Activated CD4-positive, alpha-beta T cell treated with anti-CD3 and anti-CD28 coated beads, Interleukin-2, amount 50 U/mL, for 24 hours (primary cell): ENCODE data around the gene SULT2A1.
"Not testable (repeated sequence)": the region's sequence is repeated elsewhere in the genome, so short reads cannot be mapped to it uniquely, and the experiment has no call there.

ENCODE experiments used
- DNase-seq, 2 donors: peaks; one replicate each; pipeline ENCODE4 v3.0.0-alpha.2; 2020; ENCODE audit warnings: low read depth in 1 of 2, low spot score in 1 of 2

The SULT2A1 gene

DNA sequence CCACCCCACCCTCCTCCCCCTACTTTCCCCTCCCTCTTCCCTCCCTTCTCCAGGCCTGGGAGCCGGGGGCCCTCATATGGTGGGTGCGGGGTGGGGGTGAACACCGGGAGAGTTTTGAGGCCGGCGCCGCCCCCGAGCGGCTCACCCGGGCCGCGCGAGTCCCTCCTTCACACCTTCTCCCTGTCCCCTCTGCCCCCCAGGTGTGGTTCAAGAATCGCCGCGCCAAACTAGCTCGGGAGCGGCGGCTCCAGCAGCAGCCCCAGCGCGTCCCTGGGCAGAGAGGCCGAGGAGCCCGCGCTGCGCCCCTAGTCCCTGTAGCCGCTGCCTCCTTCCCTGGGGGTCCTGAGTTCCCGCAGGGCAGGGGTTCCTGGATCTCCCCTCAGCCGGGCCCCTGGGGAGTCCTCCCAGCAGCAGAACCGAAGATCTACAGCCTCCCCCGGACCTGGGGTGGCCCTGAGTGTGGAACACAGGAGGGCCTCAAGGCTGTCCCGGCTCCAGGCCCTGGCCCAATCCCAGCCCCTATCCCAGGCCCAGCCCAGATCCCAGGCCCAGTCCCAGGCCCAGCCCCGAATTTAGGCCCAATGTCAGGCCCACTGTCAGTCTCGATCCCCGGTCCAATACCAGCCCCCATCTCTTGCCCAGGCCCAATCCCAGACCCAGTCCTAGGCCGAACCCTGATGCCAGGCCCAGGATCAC lies 25.4 kb downstream of the SULT2A1 start:
- no peak for DNase-seq

DNA sequence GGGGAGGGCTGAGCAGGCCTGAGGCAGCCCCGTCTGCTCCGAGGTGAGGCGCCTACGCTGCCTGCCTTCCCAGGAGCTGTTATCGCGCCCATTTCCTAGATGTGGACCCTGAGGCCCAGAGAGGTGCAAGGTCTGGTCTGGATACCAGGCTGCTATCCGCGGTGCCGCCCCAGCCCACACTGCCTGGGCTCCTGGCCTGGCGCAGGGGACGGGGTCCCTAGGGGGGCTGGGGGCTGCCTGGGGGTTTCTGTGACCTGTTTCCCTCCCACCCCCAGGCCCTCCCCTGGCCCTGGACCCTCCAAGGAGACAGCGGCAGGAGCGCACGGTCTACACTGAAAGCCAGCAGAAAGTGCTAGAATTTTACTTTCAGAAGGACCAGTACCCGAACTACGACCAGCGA lies 26.3 kb downstream of the SULT2A1 start:
- DNase-seq: not testable (repeated sequence)

DNA sequence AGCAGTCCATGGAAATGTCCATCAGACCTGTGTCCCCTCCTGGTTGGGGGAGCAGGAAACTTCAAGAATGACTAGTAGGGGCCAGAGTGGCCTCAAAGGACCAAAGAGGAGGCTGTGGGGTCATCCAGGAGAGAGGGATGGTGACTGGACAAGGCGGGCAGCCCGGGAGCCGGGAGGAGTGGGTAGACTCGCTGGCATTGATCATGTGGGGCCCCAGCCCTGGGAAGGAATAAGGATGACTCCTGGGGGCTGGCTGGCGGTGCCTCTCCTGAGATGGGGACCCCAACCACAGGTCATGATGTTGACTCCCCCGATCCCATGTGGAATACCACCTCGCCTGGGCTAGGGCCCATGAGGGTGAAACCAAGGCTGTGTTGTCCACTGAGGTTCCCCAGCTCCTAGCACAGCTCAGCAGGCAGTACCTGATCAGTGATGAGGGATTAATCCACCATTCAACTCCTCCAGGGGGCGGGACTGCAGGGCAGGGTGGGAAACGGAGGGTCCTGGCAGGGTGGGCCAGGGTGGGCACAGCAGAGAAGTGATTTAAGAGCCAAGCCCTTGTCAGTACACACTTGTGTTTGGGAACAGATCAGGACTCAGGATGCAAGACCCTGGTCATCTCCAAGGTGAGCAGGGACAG lies 27.3 kb downstream of the SULT2A1 start, which contains the start of gene TPRX2:
TPRX2 (plus strand) TSS at position 590 of the 640 bp plus-strand sequence; CDS start at position 602, 12 bp downstream.
- not testable (repeated sequence) for DNase-seq

DNA sequence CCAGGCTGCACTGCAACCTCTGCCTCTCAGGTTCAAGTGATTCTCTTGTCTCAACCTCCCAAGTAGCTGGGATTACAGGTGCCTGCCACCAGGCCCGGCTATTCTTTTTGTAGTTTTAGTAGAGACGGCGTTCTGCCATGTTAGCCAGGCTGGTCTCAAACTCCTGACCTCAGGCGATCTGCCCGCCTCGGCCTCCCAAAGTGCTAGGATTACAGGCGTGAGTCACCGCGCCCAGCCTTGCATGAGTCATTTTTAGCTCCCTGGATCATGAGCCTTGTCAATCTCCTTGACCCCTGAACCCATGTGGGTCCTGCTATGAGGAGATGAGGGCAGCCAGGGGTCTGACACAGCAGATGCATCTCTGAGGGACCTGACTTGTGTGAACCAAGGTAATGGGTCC lies 27.9 kb downstream of the SULT2A1 start:
- DNase-seq: not testable (repeated sequence)

DNA sequence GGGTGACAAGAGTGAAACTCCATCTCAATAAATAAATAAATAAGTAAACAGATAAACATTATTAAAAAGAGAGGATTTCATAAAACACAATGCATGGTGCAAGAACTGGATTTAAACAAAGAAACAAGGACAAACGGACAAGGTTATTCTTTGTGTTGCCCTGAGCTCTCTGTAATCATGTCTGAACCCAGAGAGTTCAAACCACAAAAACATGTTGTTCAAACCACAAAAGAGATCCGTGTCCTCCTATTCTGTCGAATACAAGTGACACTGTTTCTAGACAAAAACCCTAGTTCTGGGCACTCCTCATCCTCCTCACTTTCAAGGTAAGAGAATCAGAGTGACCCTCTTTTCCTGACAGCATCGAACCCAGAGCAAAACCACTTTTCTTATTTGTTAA lies 31.7 kb downstream of the SULT2A1 start:
- DNase-seq: no peak

DNA sequence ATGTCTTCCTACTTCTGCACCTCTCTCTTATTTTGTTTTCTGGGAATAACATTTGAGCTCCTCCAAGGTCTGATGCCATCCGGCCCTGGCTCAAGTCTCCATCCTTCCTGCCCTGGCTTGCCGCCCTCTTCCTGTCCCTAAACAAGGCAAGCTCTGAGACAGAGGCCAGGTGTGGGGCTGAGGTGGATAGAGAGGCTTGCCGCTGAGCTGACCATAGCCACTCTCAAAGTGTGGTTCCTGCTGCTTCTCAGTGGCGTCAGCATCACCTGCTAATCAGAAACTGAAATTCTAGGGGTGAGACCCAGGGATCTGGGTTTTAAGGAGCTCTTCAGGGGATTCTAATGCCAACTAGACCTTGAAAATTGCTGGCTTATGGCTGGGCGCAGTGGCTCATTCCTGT lies 33.1 kb downstream of the SULT2A1 start:
- no peak for DNase-seq

DNA sequence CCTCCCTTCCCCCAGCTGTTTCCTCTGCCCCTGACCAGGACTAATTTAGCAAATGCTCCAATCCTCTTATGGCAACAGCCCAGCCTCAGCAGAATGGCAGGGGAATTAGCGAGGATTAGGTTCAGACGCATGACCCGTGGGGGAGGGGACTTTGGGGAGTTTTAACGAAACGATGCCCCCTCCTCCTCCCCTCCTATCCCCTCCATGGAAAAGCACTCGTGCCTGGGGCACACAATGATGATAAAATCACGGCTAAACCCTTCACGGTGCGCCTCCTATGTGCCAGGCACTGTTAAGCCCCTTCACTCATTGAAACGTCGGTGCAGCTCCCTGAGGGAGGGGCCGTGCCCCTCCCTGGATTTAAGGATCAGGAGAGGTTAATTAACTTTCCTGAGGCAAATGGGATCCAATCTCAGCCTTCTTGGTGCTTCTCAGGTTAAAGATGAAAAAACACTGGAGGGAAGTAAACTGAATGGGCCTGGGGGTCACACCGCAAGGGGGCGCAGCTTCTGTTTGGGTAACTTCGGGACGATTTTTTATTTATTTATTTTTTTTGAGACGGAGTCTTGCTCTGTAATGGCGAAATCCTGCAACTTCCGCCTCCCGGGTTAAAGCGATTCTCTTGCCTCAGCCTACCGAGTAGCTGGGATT lies 37.2 kb downstream of the SULT2A1 start:
- no peak for DNase-seq

DNA sequence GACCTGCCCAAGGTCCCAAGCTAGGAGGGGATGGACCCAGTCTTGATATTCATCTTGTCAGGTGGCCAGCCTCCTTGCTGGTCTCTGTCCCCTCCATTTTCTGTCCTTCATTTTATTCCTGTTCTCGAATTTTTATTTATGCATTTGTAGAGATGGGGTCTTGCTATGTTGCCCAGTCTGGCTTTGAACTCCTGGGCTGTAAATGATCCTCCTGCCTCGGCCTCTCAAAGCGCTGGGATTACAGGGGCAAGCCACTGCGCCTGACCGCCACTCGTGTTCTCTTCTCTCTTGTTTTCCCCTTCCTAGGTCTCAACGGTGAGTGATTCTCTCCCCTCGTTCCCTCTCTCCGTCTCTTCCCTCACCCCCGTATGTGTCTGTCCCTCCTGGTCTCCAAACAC lies 37.7 kb downstream of the SULT2A1 start:
- no peak for DNase-seq

DNA sequence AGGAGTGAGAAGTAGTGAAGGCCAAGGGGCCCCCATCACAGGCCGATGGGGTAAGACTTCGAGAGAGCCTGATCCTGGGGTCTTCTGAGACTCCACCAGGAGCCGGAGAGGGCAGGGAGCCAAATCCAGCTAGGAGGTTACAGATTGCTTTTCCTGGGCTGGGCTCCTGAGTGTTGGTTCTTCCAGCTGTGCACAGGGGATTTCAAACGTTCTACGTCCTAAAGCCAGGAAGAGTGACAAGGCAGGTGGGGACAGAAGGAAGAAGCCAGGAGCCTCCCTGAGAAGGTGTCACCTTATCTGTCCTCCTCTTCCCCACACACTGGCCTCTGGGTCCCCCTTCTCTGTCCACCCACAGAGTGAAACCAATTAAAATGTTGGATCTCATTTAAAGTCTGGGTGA lies 43.2 kb downstream of the SULT2A1 start:
- DNase-seq: no peak

DNA sequence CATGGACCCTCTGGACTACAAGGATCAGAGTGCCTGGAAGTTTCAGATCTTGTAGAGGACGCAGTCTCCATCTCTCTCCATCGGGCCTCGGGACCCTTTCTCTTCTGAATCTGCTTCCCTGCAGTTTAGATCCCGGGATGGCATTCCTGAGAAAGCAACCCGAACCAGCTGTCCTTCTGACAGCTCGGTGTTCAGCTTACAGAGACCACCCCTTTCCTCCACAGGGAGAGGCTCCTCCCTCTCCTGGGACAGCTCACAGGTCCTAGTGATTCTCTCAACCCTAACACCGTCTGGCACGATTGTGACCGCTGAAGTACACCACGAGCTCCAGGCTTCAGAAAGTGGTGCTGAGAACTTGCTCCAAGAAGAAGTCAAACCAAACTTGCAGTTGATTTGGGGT lies 46.2 kb downstream of the SULT2A1 start:
- no peak for DNase-seq

DNA sequence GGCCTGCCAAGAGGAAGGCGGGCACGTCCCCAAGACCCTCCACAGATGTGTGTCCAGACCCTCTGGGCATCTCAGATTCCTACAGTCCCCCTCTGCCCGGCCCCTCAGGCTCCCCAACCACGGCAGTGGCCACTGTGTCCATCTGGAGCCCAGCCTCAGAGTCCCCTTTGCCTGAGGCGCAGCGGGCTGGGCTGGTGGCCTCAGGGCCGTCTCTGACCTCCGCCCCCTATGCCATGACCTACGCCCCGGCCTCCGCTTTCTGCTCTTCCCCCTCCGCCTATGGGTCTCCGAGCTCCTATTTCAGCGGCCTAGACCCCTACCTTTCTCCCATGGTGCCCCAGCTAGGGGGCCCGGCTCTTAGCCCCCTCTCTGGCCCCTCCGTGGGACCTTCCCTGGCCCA lies 46.7 kb downstream of the SULT2A1 start:
- no peak for DNase-seq

DNA sequence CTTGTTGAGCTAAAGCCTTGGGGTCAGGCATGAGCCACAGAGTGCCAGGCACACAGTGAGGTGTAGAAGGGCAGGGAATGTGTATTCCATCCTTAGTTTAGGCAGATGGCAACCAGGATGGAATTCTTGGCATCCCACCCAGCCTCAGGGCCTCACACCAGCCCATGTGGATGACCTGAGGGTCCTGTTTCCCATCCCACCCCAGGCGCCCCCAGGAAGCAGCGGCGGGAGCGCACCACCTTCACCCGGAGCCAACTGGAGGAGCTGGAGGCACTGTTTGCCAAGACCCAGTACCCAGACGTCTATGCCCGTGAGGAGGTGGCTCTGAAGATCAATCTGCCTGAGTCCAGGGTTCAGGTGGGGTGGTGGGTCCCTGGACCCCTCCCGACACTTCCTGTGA lies 50.1 kb downstream of the SULT2A1 start:
- no peak for DNase-seq

DNA sequence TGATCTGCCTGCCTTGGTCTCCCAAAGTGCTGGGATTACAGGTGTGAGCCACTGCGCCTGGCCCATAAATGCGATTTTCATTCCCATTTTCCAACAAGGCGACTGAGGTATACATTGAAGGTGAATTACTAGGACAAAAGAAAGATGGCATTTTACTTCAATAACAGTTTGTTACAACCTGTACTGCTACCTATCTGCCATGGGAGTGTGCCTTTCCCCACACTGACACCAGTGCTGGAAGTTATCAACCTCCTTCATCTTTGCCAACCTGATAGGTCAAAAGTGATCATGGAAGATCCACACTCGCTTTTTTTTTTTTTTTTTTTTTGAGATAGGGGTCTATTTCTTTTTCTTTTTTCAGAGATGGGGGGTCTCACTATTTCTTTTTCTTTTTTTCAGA lies 53.4 kb downstream of the SULT2A1 start:
- DNase-seq: no peak

DNA sequence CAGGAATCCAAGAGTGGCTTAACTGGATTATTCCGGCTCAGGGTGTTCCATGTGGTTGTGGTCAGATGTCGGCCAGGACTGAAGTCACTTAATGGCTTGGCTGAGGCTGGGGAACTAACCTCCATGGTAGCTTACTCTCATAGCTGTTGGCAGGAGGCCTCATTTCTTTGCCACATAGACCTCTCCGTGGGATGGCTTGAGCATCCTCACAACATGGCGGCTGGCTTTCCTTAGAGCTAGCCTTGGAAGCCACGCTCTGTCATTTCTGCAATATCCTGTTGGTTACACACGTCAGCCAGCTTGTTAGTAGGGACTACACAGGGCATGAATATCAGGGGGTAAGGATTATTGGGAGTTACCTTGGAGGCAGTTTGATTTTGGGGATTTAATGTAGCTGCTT lies 59.3 kb downstream of the SULT2A1 start:
- no peak for DNase-seq

DNA sequence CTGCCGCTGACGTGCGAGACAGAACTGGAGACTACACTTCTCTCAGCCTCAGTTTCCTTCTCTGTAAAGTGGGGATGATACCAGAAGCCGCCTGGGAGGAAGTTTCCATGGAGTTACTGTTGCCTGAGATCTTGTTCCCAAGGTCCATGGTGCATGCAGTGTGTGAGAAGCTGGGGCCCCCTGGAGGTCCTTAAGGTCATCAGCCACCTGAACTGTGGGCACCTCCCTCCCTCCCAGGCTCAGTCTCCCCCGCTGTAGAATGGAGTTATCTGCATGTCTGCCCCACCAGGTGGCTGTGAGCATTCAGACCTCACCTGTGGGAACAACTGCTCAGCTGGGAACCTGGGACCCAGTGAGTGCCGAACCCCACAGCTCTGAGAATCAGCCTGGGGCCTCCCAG lies 61.7 kb downstream of the SULT2A1 start:
- no peak for DNase-seq

DNA sequence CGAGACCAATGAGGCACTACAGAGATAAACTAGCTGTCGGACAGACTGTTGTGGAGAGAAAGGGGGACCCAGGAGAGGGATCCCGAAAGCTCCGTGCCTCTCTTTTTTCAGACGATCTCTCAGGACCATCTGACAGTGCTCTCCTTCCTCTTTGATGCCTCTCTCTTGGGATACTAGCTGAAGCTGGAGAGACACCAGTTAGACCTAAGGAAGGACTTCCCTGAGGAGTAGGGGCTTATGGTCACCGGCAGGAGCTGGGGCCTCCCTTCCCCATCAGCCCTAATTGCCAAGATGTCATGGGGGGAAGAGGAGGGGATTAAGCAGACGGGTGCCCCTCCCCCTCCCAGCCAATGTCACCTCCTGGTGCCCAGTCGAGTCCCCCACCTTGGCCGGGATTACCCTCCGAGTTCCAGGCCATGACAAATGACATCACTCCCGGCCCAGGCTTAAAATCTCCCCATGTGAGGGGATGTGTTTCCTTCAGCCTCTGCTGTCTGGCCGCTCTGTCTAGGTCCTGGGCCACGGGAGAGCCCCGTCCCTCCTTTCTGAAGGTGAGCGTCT lies 64.6 kb downstream of the SULT2A1 start, which contains the start of gene CRX:
CRX (plus strand) TSS at position 478 of the 561 bp plus-strand sequence. CDS start 12,507 bp downstream, outside the sequence.
- no peak for DNase-seq
